T-cell (primary cell): ENCODE measurements around the gene SLC47A1. TPM values are rescaled to one million over a fixed set of nuclear protein-coding genes. Genes with fewer than 3 reads are reported as not detected.

Experiments
- ATAC-seq, 4 experiments: fragments of 200-7000 bp in 3 of 4; fragments of 150-1000 bp in 1 of 4; cut with Tn5 transposase; replicated peaks in 1 of 4; 1 replicate in 3 of 4; 2 replicates in 1 of 4; pipeline ENCODE4 v1.10.0; 2021; ENCODE audit warnings: moderate library complexity in 3 of 4, mild to moderate bottlenecking in 2 of 4, moderate number of reproducible peaks in 1 of 4
- CTCF ChIA-PET, 2 donors: fragments of 300-600 bp; sonication (Branson Sonifier 250); formaldehyde crosslinking; loops; one replicate each; lab custom pipeline; 2022; ENCODE audit warnings: antibody characterized with exemption in 2 of 2; lab: Charles Lee
- POLR2A ChIA-PET, 2 donors: fragments of 300-600 bp; sonication (Branson Sonifier 250); formaldehyde crosslinking; loops; one replicate each; lab custom pipeline; 2022; ENCODE audit warnings: antibody characterized with exemption in 2 of 2; lab: Charles Lee
- DNase-seq, 35 experiments: peaks; one replicate each; pipeline versions ENCODE4 v3.0.0 to v3.0.0-alpha.2; 2013 to 2023
- H3K27ac ChIP-seq: one replicate; pipeline ENCODE4 v1.5.1; 2013; ENCODE audit warnings: low read length
- H3K27me3 ChIP-seq, 2 experiments: replicated peaks in 1 of 2; 1 replicate in 1 of 2; 2 replicates in 1 of 2; pipeline versions ENCODE4 v1.6.1 to v1.7.0; 2013; ENCODE audit warnings: low read length in 1 of 2, mixed read lengths in 1 of 2; ENCODE audit not compliant: control insufficient read depth in 2 of 2, insufficient read depth in 2 of 2; ENCODE audit errors: extremely low read depth in 1 of 2
- H3K36me3 ChIP-seq, 2 donors: 1 replicate in 1 of 2; 2 replicates in 1 of 2; pipeline versions ENCODE4 v1.6.1 to v1.7.0; 2013; ENCODE audit warnings: low read length in 1 of 2; ENCODE audit not compliant: control insufficient read depth in 2 of 2, insufficient read depth in 1 of 2; ENCODE audit errors: extremely low read depth in 1 of 2
- H3K4me1 ChIP-seq, 2 experiments: 1 replicate in 1 of 2; 2 replicates in 1 of 2; pipeline versions ENCODE4 v1.6.1 to v1.7.0; 2013; ENCODE audit warnings: low read length in 2 of 2, mixed read lengths in 1 of 2; ENCODE audit not compliant: insufficient read depth in 2 of 2, control insufficient read depth in 1 of 2; ENCODE audit errors: extremely low read depth in 1 of 2
- H3K4me3 ChIP-seq, 2 donors: 1 replicate in 1 of 2; 2 replicates in 1 of 2; pipeline versions ENCODE4 v1.5.1 to v1.7.0; 2013; ENCODE audit warnings: mild to moderate bottlenecking in 2 of 2, low read length in 1 of 2, moderate library complexity in 1 of 2; ENCODE audit not compliant: control insufficient read depth in 1 of 2; ENCODE audit errors: extremely low read depth in 1 of 2
- H3K9me3 ChIP-seq: 2 replicates; pipeline ENCODE4 v1.7.0; 2013
- H3K27ac Mint-ChIP-seq, 2 donors: one replicate each; pipeline ENCODE4 v1.8.0; 2020 to 2021; ENCODE audit warnings: mild to moderate bottlenecking in 2 of 2, mixed read lengths in 2 of 2
- H3K27me3 Mint-ChIP-seq, 2 donors: one replicate each; pipeline ENCODE4 v1.8.0; 2021 to 2022; ENCODE audit warnings: mixed read lengths in 2 of 2
- H3K36me3 Mint-ChIP-seq: one replicate; pipeline ENCODE4 v1.8.0; 2021; ENCODE audit warnings: mixed read lengths
- H3K4me1 Mint-ChIP-seq, 3 donors: one replicate each; pipeline ENCODE4 v1.8.0; 2020 to 2022; ENCODE audit warnings: mixed read lengths in 3 of 3, mild to moderate bottlenecking in 1 of 3
- H3K4me3 Mint-ChIP-seq, 3 donors: one replicate each; pipeline ENCODE4 v1.8.0; 2020 to 2022; ENCODE audit warnings: mild to moderate bottlenecking in 3 of 3, mixed read lengths in 3 of 3, moderate library complexity in 3 of 3
- H3K9me3 Mint-ChIP-seq, 3 donors: one replicate each; pipeline ENCODE4 v1.8.0; 2020 to 2022; ENCODE audit warnings: mixed read lengths in 3 of 3
- WGBS: methylation state at CpG from one replicate; pipeline ENCODE4 v1.1.5; 2013; ENCODE audit warnings: missing lambda C conversion rate; ENCODE audit not compliant: insufficient coverage; 5-methylcytosine and 5-hydroxymethylcytosine counted together
- total RNA-seq, 35 experiments: library from RNA in 6 of 35; stranded (reverse) in 6 of 35; fragments of 120-200 nt in 1 of 35; gene quantifications; one replicate each; pipeline versions ENCODE4 v1.2.1 to v1.2.4 and lab custom pipeline; 2013 to 2026

SLC47A1 gene
- total RNA-seq, 5 donors from 2014 or later (not counting 1 experiment from before 2014, with no cell fraction given), result 0.10 to 0.66 (median 0.31) TPM; not detected in 1

GRCh38 chr17:19619705-19620325 lies 86.2 kb downstream of the SLC47A1 start:
- peaks cover 13% of the 10 kb centered on the region for H3K36me3 Mint-ChIP-seq
- WGBS, result 100% methylated on average over 1 of the region's 2 CpGs
- ChIA-PET CTCF (no interaction called here), POLR2A (no interaction called here)
- H3K27ac Mint-ChIP-seq, result no peak overlapping the region
- H3K27me3 ChIP-seq, result peaks cover 0 to 3% of the 10 kb centered on the region in 2 experiments
- H3K4me1 ChIP-seq, result no peaks in the 10 kb centered on the region
- no peak overlapping the region for H3K4me3 Mint-ChIP-seq
- H3K9me3 ChIP-seq, result peaks cover 5% of the 10 kb centered on the region
- peaks cover 18 to 47% (median 37%) of the 10 kb centered on the region in 3 donors for H3K9me3 Mint-ChIP-seq
- H3K4me3 ChIP-seq, result no peak overlapping the region
- H3K4me1 Mint-ChIP-seq, result no peaks in the 10 kb centered on the region
- DNase-seq (no peak), ATAC-seq (no peak)
- no peak overlapping the region for H3K27ac ChIP-seq
- H3K36me3 ChIP-seq, result no peaks in the 10 kb centered on the region
- H3K27me3 Mint-ChIP-seq, result peaks cover 3 to 11% of the 10 kb centered on the region in 2 donors

GRCh38 chr17:19621697-19622096 lies 88.0 kb downstream of the SLC47A1 start:
- Mint-ChIP-seq H3K4me1 (no peaks in the 10 kb centered on the region), H3K36me3 (peaks cover 13% of the 10 kb centered on the region), H3K27me3 (peaks cover 5 to 11% of the 10 kb centered on the region in 2 donors), H3K27ac (no peak overlapping the region), H3K9me3 (peaks cover 18 to 46% (median 37%) of the 10 kb centered on the region in 3 donors), H3K4me3 (no peak overlapping the region)
- H3K4me3 ChIP-seq, result no peak overlapping the region
- ChIA-PET CTCF (no interaction called here), POLR2A (no interaction called here)
- 100% methylated on average over 1 of the region's 1 CpG for WGBS
- peaks cover 5% of the 10 kb centered on the region for H3K9me3 ChIP-seq
- no peaks in the 10 kb centered on the region for H3K36me3 ChIP-seq
- DNase-seq, result no peak
- no peaks in the 10 kb centered on the region for H3K4me1 ChIP-seq
- ATAC-seq, result no peak
- H3K27ac ChIP-seq, result no peak overlapping the region
- peaks cover 0 to 3% of the 10 kb centered on the region in 2 experiments for H3K27me3 ChIP-seq

- Mint-ChIP-seq H3K4me1 (no peaks in the 10 kb centered on the region), H3K9me3 (peaks cover 0 to 11% (median 10%) of the 10 kb centered on the region in 3 donors), H3K4me3 (no peak overlapping the region), H3K27ac (no peak overlapping the region), H3K27me3 (peaks cover 7 to 10% of the 10 kb centered on the region in 2 donors), H3K36me3 (no peaks in the 10 kb centered on the region)
- DNase-seq (no peak), ATAC-seq (no peak)
- ChIA-PET CTCF (interaction anchor here in 1 of 2 donors (0.6 kb wide), 1 partner anchor 651 kb away, joined by 3 read pairs; no protein-coding TSS in a partner anchor), POLR2A (no interaction called here)
- Histone ChIP-seq H3K27ac (no peak overlapping the region), H3K4me1 (no peaks in the 10 kb centered on the region), H3K4me3 (no peak overlapping the region), H3K36me3 (no peaks in the 10 kb centered on the region), H3K27me3 (peaks cover 0 to 3% of the 10 kb centered on the region in 2 experiments), H3K9me3 (no peaks in the 10 kb centered on the region)
- WGBS, result 95% methylated on average over 3 of the region's 4 CpGs
These were observed 92.4 kb downstream of the SLC47A1 start for GRCh38 chr17:19626079-19626478.

Other genes starting within 250 kb of the SLC47A1 start
- 1 to 10 TPM; 1.2 to 2.5 (median 2.1) TPM for gene B9D1, start 171.1 kb upstream of the SLC47A1 start, total RNA-seq
- 10 to 100 TPM; 14.6 to 29.8 (median 27.9) TPM for gene MAPK7, start 155.4 kb upstream of the SLC47A1 start, total RNA-seq
- under 1 TPM in 3 of 5 donors, not detected in 2; 0.18 to 0.63 (median 0.46) TPM for gene MFAP4, start 146.7 kb upstream of the SLC47A1 start, total RNA-seq
- 1 to 10 TPM in 3 of 5 donors, under 1 TPM in 2; 0.40 to 1.8 (median 1.2) TPM for gene RNF112, start 122.6 kb upstream of the SLC47A1 start, total RNA-seq
- gene ALDH3A2, start 114.9 kb downstream of the SLC47A1 start, total RNA-seq, result 10 to 100 TPM; 21.9 to 38.0 (median 35.7) TPM
- gene SLC47A2, start 182.7 kb downstream of the SLC47A1 start, total RNA-seq, result not detected
- not detected for gene ALDH3A1, start 214.4 kb downstream of the SLC47A1 start, total RNA-seq